HG02588 (cell line): ENCODE data around the gene CREBBP.

ENCODE experiments used
- ATAC-seq: cut with Tn5 transposase; IDR thresholded peaks from one replicate; pipeline ENCODE4 v1.9.1; 2021; ENCODE audit warnings: mild to moderate bottlenecking, moderate library complexity; ENCODE audit not compliant: unreplicated experiment

CREBBP gene

GRCh38 chr16:3825103-3825502 is 55.4 kb downstream of the CREBBP start:
- no peak for ATAC-seq

GRCh38 chr16:3824121-3824795 is 56.3 kb downstream of the CREBBP start:
- ATAC-seq, result no peak

- no peak for ATAC-seq
Measured at GRCh38 chr16:3823427-3823826, 57.1 kb downstream of the CREBBP start.

GRCh38 chr16:3822366-3823045 is 58.0 kb downstream of the CREBBP start:
- ATAC-seq, result no peak

- ATAC-seq, result no peak
Measured at GRCh38 chr16:3821184-3821583, 59.3 kb downstream of the CREBBP start.

- ATAC-seq, result no peak
Measured at GRCh38 chr16:3819746-3820724, 60.5 kb downstream of the CREBBP start.

- ATAC-seq, result no peak
Measured at GRCh38 chr16:3819175-3819527, 61.4 kb downstream of the CREBBP start.

- ATAC-seq, result no peak
Measured at GRCh38 chr16:3816326-3816725, 64.2 kb downstream of the CREBBP start.

GRCh38 chr16:3814755-3815154 is 65.8 kb downstream of the CREBBP start:
- ATAC-seq, result no peak

- ATAC-seq, result no peak
Measured at GRCh38 chr16:3812469-3813172, 67.9 kb downstream of the CREBBP start.

- ATAC-seq, result no peak
Measured at GRCh38 chr16:3810818-3811217, 69.7 kb downstream of the CREBBP start.

- ATAC-seq, result no peak
Measured at GRCh38 chr16:3810198-3810664, 70.3 kb downstream of the CREBBP start.

GRCh38 chr16:3808308-3809063 is 72.0 kb downstream of the CREBBP start:
- no peak for ATAC-seq

- ATAC-seq, result no peak
Measured at GRCh38 chr16:3807425-3808123, 72.9 kb downstream of the CREBBP start.

- no peak for ATAC-seq
Measured at GRCh38 chr16:3804426-3805016, 76.0 kb downstream of the CREBBP start.

GRCh38 chr16:3800477-3801270 is 79.8 kb downstream of the CREBBP start:
- no peak for ATAC-seq

GRCh38 chr16:3800019-3800418 is 80.5 kb downstream of the CREBBP start:
- ATAC-seq, result no peak

GRCh38 chr16:3799354-3799753 is 81.2 kb downstream of the CREBBP start:
- ATAC-seq, result no peak
